WTC11 (cell line): ENCODE results near the gene TMEM143. TPM values are rescaled to one million over a fixed set of nuclear protein-coding genes. Genes with fewer than 3 reads are reported as not detected.
"Not testable (repeated sequence)": the region's sequence is repeated elsewhere in the genome, so short reads cannot be mapped to it uniquely, and the experiment has no call there.

Source experiments
- ATAC-seq: fragments of 200-7000 bp; cut with Tn5 transposase; 2 replicates; pipeline ENCODE4 v1.10.0; 2021; ENCODE audit warnings: mild to moderate bottlenecking, moderate library complexity
- CTCF ChIA-PET: fragments of 300-600 bp; sonication (Branson Sonifier 250); formaldehyde crosslinking; loops from one replicate; lab custom pipeline; 2021; ENCODE audit warnings: antibody characterized with exemption; lab: Charles Lee
- POLR2A ChIA-PET: fragments of 350-600 bp; sonication (Branson Sonifier 250); formaldehyde crosslinking; loops from one replicate; lab custom pipeline; 2021; ENCODE audit warnings: antibody characterized with exemption; lab: Charles Lee
- DNase-seq: peaks from one replicate; pipeline ENCODE4 v3.0.0; 2021; ENCODE audit warnings: low spot score
- H3K27ac Mint-ChIP-seq: 2 replicates; pipeline ENCODE4 v1.8.0; 2021; ENCODE audit warnings: mixed read lengths
- H3K27me3 Mint-ChIP-seq: 2 replicates; pipeline ENCODE4 v1.8.0; 2021; ENCODE audit warnings: low read depth, mild to moderate bottlenecking, moderate library complexity, mixed read lengths
- H3K36me3 Mint-ChIP-seq: 2 replicates; pipeline ENCODE4 v1.8.0; 2021; ENCODE audit warnings: mixed read lengths
- H3K4me1 Mint-ChIP-seq: 2 replicates; pipeline ENCODE4 v1.8.0; 2022; ENCODE audit warnings: mixed read lengths
- H3K4me3 Mint-ChIP-seq: 2 replicates; pipeline ENCODE4 v1.8.0; 2021; ENCODE audit warnings: mild to moderate bottlenecking, moderate library complexity, mixed read lengths
- H3K9me3 Mint-ChIP-seq: 2 replicates; pipeline ENCODE4 v1.8.0; 2021; ENCODE audit warnings: mixed read lengths
- ATF1 ChIP-seq: sonication (generic); formaldehyde crosslinking; IDR thresholded peaks from 2 replicates; pipeline ENCODE4 v1.8.1; 2023; ENCODE audit warnings: mild to moderate bottlenecking, moderate library complexity, missing genetic modification reagents
- CREB1 ChIP-seq: sonication (generic); formaldehyde crosslinking; IDR thresholded peaks from 2 replicates; pipeline ENCODE4 v1.8.0; 2023; ENCODE audit warnings: mild to moderate bottlenecking, missing genetic modification reagents
- IRF2 ChIP-seq: sonication (generic); formaldehyde crosslinking; IDR thresholded peaks from 2 replicates; pipeline ENCODE4 v1.8.0; 2022; ENCODE audit warnings: low read depth, missing genetic modification reagents, borderline replicate concordance
- JUN ChIP-seq: sonication (generic); formaldehyde crosslinking; IDR thresholded peaks from 2 replicates; pipeline ENCODE4 v1.8.0; 2023; ENCODE audit warnings: mild to moderate bottlenecking, missing genetic modification reagents
- PRRX2 ChIP-seq: fragments of 250-450 bp; sonication (Bioruptor Pico); IDR thresholded peaks from 2 replicates; pipeline ENCODE4 v1.8.0; 2021; ENCODE audit warnings: mild to moderate bottlenecking
- RELA ChIP-seq: sonication (generic); formaldehyde crosslinking; IDR thresholded peaks from 2 replicates; pipeline ENCODE4 v1.8.1; 2022; ENCODE audit warnings: missing genetic modification reagents, mild to moderate bottlenecking, borderline replicate concordance
- SMAD3 ChIP-seq: sonication (generic); formaldehyde crosslinking; IDR thresholded peaks from 2 replicates; pipeline ENCODE4 v1.8.0; 2022; ENCODE audit warnings: missing genetic modification reagents, mild to moderate bottlenecking, borderline replicate concordance
- SOX15 ChIP-seq: fragments of 250-450 bp; sonication (Bioruptor Pico); IDR thresholded peaks from 2 replicates; pipeline ENCODE4 v1.9.0; 2021; ENCODE audit warnings: mild to moderate bottlenecking
- TCF7 ChIP-seq: sonication (generic); formaldehyde crosslinking; IDR thresholded peaks from 2 replicates; pipeline ENCODE4 v1.8.0; 2022; ENCODE audit warnings: mild to moderate bottlenecking, low read depth, missing genetic modification reagents, moderate library complexity
- TEAD4 ChIP-seq: sonication (generic); formaldehyde crosslinking; IDR thresholded peaks from 2 replicates; pipeline ENCODE4 v1.8.0; 2022; ENCODE audit warnings: mild to moderate bottlenecking, missing genetic modification reagents
- ZNF423 ChIP-seq: fragments of 250-450 bp; sonication (Bioruptor Pico); IDR thresholded peaks from 2 replicates; pipeline ENCODE4 v2.1.2; 2022; ENCODE audit warnings: mild to moderate bottlenecking, moderate library complexity
- total RNA-seq: library from RNA; stranded (reverse); gene quantifications from 3 replicates; pipeline ENCODE4 v1.2.3, GENCODE V29; 2021
- TF ChIP-seq, protein P1 (sequence below): sonication (generic); formaldehyde crosslinking; IDR thresholded peaks from 2 replicates; pipeline ENCODE4 v1.8.0; 2022; ENCODE audit warnings: mild to moderate bottlenecking, missing genetic modification reagents
- TF ChIP-seq, protein P2 (sequence below): sonication (generic); formaldehyde crosslinking; IDR thresholded peaks from 2 replicates; pipeline ENCODE4 v1.8.0; 2022; ENCODE audit warnings: missing genetic modification reagents
- TF ChIP-seq, protein P3 (sequence below): fragments of 250-450 bp; sonication (Bioruptor Pico); conservative IDR thresholded peaks from 2 replicates; pipeline ENCODE4 v1.9.0; 2021; ENCODE audit warnings: mild to moderate bottlenecking
- TF ChIP-seq, protein P4 (sequence below): fragments of 250-450 bp; sonication (Bioruptor Pico); IDR thresholded peaks from 2 replicates; pipeline ENCODE4 v1.9.0; 2021; ENCODE audit warnings: moderate library complexity, mild to moderate bottlenecking, inconsistent platforms, borderline replicate concordance
- TF ChIP-seq, protein P5 (sequence below): sonication (generic); formaldehyde crosslinking; IDR thresholded peaks from 2 replicates; pipeline ENCODE4 v1.8.1; 2022; ENCODE audit warnings: low read depth, mild to moderate bottlenecking, moderate library complexity, missing genetic modification reagents, borderline replicate concordance

The TMEM143 gene
- total RNA-seq, 1 experiment from 2014 or later: 20.2 TPM

DNA sequence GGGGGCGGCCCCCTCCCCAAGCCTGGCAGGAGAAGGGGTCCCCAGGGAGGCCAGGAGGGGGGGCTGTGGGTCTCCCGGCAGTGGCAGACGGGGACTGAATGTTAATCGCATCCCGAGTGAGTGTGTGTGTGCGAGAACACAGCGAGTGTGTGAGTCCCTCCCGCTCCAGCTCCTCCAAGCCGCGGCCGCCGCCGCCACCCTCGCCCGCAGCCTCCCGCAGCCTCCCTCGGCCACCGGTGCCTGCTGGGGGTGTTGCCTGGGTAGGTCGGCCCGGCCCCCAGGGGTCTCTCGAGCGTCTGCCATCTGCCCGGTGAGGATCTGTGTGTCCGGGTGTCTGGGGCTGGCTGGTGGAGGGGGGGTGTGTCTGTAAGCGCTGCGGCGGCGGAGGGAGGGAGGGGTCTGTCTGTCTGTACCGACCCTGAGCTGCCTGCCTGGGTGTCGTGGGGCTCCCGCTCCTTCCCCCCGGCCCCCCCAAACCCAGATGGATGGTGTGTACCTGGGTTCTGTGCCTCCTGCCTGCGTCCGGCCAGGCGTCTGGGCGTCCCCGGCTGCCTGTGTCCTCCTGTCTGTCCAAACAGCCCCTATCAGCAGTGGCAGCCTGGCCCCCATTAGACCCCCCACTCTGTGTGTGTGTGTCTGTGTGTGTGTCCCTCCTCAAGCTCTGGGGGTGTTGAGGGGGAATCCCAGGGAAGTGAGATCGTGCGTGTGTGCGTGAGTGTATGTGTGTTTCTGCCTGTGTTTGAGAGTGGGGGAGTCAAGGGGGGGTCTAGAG, 30.0 kb upstream of the TMEM143 start, which contains the start of gene GRIN2D (continued):
- TF ChIP-seq JUN (no peak), SOX15 (no peak)
- TF ChIP-seq, all 79 proteins: peak for 3

DNA sequence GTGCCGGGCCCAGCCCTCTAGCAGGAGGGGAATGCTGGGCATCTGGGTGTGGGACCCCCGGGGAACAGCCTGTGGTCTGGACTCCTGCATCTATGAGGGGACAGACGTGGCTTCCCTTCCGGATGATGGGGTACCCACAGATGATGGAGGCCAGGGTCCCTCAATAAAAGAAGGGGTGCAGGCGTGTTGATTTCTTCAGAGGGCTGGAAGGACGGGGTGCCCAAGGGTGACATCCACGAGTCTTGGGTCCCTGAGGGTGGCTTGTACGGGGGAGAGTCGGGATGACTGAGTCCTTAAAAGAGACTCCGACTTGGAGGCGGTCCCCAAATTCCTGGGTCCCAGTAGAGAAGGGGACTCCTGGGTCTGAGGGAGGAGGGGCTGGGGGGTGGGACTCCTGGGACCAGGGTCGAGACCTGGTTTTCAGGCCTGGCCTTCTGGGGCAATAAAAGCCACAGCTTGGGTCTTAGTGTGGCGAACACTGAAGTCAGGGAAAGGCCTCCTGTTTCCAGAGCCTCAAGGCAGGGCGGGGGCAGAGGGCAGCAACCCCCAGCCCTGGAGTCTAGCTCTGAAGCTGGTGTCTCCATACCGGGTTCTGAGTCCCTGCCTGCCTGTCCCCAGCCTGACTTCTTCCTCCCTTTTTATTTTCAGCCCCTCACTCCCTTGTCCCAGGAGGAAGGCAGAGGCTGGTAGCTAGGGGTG, 29.3 kb upstream of the TMEM143 start:
- ChIA-PET POLR2A (no interaction called here), CTCF (interaction anchor here (0.7 to 2.4 kb wide), 13 partner anchors 10 to 191 kb away, joined by 3 to 13 read pairs (median 5); partner anchors contain the start of gene TMEM143)
- H3K4me1 Mint-ChIP-seq: peaks cover 46% of the 10 kb centered on the region
- peak overlapping the region; percentile 83 for H3K4me3 Mint-ChIP-seq
- H3K27ac Mint-ChIP-seq: no peak overlapping the region
- H3K36me3 Mint-ChIP-seq: peaks cover 8% of the 10 kb centered on the region
- peaks cover 58% of the 10 kb centered on the region for H3K27me3 Mint-ChIP-seq
- TF ChIP-seq TEAD4 (CRISPR knock-in tag): no peak
- TF ChIP-seq, protein P1, sequence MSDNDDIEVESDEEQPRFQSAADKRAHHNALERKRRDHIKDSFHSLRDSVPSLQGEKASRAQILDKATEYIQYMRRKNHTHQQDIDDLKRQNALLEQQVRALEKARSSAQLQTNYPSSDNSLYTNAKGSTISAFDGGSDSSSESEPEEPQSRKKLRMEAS: 0 out of 2 replicates have a peak, but pooled peaks have one; percentile 5
- no peaks in the 10 kb centered on the region for H3K9me3 Mint-ChIP-seq
- peak; percentile 1; the same call in 1 of the 2 replicates for ATAC-seq
- no peak for DNase-seq

DNA sequence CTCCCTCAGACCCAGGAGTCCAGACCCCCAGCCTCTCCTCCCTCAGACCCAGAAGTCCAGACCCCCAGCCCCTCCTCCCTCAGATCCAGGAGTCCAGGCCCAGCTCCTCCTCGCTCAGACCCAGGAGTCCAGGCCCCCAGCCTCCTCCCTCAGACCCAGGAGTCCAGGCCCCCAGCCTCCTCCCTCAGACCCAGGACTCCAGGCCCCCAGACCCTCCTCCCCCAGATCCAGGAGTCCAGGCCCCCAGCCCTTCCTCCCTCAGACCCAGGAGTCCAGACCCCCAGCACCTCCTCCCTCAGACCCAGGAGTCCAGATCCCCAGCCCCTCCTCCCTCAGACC, 28.2 kb upstream of the TMEM143 start:
- H3K27ac Mint-ChIP-seq, DNase-seq, H3K9me3 Mint-ChIP-seq, ATAC-seq: not testable (repeated sequence)
- H3K27me3 Mint-ChIP-seq: peaks cover 48% of the 10 kb centered on the region
- CTCF ChIA-PET: interaction anchor here (0.5 to 2.7 kb wide), 56 partner anchors 9 to 655 kb away, joined by 3 to 92 read pairs (median 6); partner anchors contain the start of genes GRWD1, IZUMO1, KCNJ14 and LIG1
- H3K4me1 Mint-ChIP-seq: peaks cover 36% of the 10 kb centered on the region
- H3K36me3 Mint-ChIP-seq: peaks cover 17% of the 10 kb centered on the region
- H3K4me3 Mint-ChIP-seq: peak overlapping the region; percentile 91; the same call in 1 of the 2 replicates
- POLR2A ChIA-PET: interaction anchor here (1.0 to 2.3 kb wide), 6 partner anchors 9 to 227 kb away, joined by 3 to 15 read pairs (median 5); partner anchors contain the start of genes GRWD1, SPHK2, SYNGR4 and TMEM143

DNA sequence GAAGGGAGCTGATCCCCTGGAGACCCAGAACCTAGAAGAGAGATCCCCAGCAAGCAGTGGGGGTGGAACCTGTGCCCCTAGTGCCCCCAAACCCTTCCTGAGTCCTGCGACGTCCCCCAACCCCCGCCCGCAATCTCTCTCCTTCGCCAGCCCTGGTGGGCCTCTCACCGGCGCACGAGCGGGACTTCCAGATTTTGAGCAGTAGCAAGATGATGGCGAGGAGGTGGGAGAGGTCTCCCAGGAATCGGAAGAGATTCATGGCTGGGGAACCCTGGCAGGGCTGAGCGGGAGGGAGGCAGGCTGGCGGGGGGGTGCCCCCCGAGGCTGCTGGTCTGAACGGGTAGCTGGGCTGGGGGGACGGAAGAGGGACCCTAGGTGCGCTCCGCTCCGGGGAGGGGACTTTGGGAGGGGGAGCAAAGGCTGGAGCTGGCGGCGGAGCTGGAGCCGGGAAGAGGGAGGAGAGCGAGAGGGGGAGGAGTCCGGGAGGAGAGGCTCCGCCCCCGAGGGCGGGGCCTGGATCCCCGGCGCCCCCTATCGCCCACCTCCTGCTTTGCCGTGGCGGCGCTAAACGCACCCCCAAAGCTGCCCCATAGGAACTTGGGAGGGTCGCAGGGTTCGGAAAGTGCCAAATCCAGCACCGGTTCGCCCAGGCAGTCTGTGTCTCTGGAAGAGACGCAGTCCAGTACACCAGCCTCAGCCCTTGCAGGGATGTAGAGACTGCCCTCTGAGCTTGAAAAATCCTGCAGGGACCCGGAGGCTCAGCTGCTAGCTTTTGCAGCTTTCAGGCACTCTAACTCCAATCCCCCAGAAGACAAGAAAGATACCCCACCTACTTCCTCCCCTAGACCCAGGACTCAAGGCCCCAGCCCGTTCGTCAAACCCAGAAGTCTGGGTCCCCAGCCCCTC, 27.6 kb upstream of the TMEM143 start, which contains the start of gene KDELR1:
TSS of gene KDELR1 (minus strand) at position 452 of the 906 bp plus-strand sequence. CDS start at position 259, 193 bp downstream.
- Mint-ChIP-seq H3K27ac (peak within 1 kb of the TSS; percentile 60; the same call in 1 of the 2 replicates), H3K9me3 (no peaks in the 10 kb centered on the region), H3K4me1 (peaks cover 31% of the 10 kb centered on the region), H3K4me3 (peak within 1 kb of the TSS; percentile 91), H3K36me3 (peaks cover 18% of the 10 kb centered on the region), H3K27me3 (peaks cover 42% of the 10 kb centered on the region)
- CTCF ChIA-PET: interaction anchor here (0.5 to 2.7 kb wide), 62 partner anchors 8 to 654 kb away, joined by 3 to 92 read pairs (median 6); partner anchors contain the start of genes GRWD1, IZUMO1, KCNJ14 and LIG1
- peak; percentile 79 for DNase-seq
- peak; percentile 73 for ATAC-seq
- POLR2A ChIA-PET: interaction anchor here (1.0 to 2.3 kb wide), 9 partner anchors 9 to 228 kb away, joined by 3 to 15 read pairs (median 4); partner anchors contain the start of genes GRWD1, SPHK2, SYNGR4 and TMEM143
- TF ChIP-seq ZNF423 (CRISPR knock-in tag) (no peak), SMAD3 (CRISPR knock-in tag) (0 out of 2 replicates have a peak, but pooled peaks have one; percentile 61), RELA (CRISPR knock-in tag) (no peak), CREB1 (CRISPR knock-in tag) (no peak), PRRX2 (CRISPR knock-in tag) (no peak), IRF2 (no peak), TCF7 (no peak), ATF1 (CRISPR knock-in tag) (no peak)
- TF ChIP-seq, protein P2, sequence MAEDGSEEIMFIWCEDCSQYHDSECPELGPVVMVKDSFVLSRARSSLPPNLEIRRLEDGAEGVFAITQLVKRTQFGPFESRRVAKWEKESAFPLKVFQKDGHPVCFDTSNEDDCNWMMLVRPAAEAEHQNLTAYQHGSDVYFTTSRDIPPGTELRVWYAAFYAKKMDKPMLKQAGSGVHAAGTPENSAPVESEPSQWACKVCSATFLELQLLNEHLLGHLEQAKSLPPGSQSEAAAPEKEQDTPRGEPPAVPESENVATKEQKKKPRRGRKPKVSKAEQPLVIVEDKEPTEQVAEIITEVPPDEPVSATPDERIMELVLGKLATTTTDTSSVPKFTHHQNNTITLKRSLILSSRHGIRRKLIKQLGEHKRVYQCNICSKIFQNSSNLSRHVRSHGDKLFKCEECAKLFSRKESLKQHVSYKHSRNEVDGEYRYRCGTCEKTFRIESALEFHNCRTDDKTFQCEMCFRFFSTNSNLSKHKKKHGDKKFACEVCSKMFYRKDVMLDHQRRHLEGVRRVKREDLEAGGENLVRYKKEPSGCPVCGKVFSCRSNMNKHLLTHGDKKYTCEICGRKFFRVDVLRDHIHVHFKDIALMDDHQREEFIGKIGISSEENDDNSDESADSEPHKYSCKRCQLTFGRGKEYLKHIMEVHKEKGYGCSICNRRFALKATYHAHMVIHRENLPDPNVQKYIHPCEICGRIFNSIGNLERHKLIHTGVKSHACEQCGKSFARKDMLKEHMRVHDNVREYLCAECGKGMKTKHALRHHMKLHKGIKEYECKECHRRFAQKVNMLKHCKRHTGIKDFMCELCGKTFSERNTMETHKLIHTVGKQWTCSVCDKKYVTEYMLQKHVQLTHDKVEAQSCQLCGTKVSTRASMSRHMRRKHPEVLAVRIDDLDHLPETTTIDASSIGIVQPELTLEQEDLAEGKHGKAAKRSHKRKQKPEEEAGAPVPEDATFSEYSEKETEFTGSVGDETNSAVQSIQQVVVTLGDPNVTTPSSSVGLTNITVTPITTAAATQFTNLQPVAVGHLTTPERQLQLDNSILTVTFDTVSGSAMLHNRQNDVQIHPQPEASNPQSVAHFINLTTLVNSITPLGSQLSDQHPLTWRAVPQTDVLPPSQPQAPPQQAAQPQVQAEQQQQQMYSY (CRISPR knock-in tag): 0 out of 2 replicates have a peak, but pooled peaks have one; percentile 47
- TF ChIP-seq, protein P3, sequence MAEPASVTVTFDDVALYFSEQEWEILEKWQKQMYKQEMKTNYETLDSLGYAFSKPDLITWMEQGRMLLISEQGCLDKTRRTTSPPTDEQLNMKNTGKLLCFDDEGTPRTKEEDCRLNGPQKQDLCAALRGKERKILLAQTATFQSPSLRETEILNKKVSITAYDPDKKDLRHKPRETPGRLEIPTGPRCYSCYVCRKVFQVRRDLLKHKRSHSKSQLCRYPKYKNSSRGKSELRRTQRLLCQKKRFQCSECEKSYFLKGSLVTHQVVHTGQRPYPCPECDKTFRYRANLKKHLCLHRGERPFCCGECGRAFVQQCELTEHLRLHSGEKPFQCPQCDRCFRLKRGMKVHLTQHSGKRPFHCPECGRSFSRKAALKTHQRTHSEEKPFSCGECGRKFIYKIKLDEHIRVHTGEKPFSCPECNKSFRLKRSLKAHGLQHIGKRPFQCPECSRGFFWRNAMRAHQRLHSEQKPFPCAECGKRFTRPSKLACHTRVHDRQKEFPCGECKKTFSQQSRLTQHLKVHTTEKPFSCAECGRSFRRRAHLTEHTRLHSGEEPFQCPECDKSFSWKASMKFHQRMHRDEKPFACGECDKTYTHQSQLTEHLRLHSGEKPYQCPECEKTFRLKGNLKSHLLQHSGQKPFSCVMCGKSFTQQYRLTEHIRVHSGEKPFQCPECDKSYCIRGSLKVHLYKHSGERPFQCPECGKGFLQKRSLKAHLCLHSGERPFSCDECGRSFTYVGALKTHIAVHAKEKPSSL (CRISPR knock-in tag): no peak
- TF ChIP-seq, protein P4, sequence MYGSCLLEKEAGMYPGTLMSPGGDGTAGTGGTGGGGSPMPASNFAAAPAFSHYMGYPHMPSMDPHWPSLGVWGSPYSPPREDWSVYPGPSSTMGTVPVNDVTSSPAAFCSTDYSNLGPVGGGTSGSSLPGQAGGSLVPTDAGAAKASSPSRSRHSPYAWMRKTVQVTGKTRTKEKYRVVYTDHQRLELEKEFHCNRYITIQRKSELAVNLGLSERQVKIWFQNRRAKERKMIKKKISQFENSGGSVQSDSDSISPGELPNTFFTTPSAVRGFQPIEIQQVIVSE: no peak
- TF ChIP-seq, protein P5, sequence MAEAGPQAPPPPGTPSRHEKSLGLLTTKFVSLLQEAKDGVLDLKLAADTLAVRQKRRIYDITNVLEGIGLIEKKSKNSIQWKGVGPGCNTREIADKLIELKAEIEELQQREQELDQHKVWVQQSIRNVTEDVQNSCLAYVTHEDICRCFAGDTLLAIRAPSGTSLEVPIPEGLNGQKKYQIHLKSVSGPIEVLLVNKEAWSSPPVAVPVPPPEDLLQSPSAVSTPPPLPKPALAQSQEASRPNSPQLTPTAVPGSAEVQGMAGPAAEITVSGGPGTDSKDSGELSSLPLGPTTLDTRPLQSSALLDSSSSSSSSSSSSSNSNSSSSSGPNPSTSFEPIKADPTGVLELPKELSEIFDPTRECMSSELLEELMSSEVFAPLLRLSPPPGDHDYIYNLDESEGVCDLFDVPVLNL (CRISPR knock-in tag): no peak
